HCT116 (cell line): Measurements from ENCODE around the gene YBX3. TPM values are rescaled to one million over a fixed set of nuclear protein-coding genes. Genes with fewer than 3 reads are reported as not detected.

ENCODE experiments used
- ATAC-seq: fragments of 200-7000 bp; cut with Tn5 transposase; 2 replicates; pipeline ENCODE4 v1.9.1; 2020; ENCODE audit warnings: mild to moderate bottlenecking, moderate library complexity
- BruUV-seq: library from RNA; stranded (reverse); fragments of 400-500 nt; replicated peaks from 2 replicates; lab custom pipeline; 2021; lab: Mats Ljungman, UMichigan
- CTCF ChIA-PET: fragments of 300-600 bp; sonication (Branson Sonifier 250); formaldehyde crosslinking; loops from one replicate; lab custom pipeline; 2021; ENCODE audit warnings: antibody characterized with exemption; lab: Charles Lee
- POLR2A ChIA-PET: fragments of 300-600, 350-600 bp; sonication (Branson Sonifier 250); formaldehyde crosslinking; loops from one replicate; lab custom pipeline; 2021; ENCODE audit warnings: antibody characterized with exemption; lab: Charles Lee
- RAD21 ChIA-PET, 2 experiments: fragments of 300-600 bp; sonication (Branson Sonifier 250); formaldehyde crosslinking; loops; one replicate each; lab custom pipeline; 2023; ENCODE audit warnings: low total read pairs in 2 of 2; ENCODE audit not compliant: uncharacterized antibody in 2 of 2, unreplicated experiment in 2 of 2, low non-redundant PET in 1 of 2; lab: Charles Lee
- DNase-seq: peaks from one replicate; pipeline ENCODE4 v3.0.0-alpha.2; 2010; ENCODE audit warnings: low read depth, low spot score
- H2AFZ ChIP-seq: fragments of 200-600 bp; shearing (Covaris generic), sonication (generic); 2 replicates; pipeline ENCODE4 v1.6.1; 2017; ENCODE audit warnings: low read depth, mixed run types, mixed read lengths, antibody characterized with exemption, low read length; ENCODE audit not compliant: poor library complexity, severe bottlenecking
- H3K27ac ChIP-seq: 2 replicates; pipeline ENCODE4 v1.5.1; 2012; ENCODE audit warnings: low read depth, low read length
- H3K27me3 ChIP-seq: fragments of 200-600 bp; sonication (generic); 2 replicates; pipeline ENCODE4 v1.6.1; 2016; ENCODE audit warnings: mixed run types, low read length, mixed read lengths; ENCODE audit not compliant: insufficient read depth
- H3K36me3 ChIP-seq, 2 experiments: fragments of 200-500 bp in 1 of 2; fragments of 200-600 bp in 1 of 2; sonication (Bioruptor generic) in 1 of 2; sonication (generic) in 1 of 2; 2 replicates each; pipeline versions ENCODE4 v1.5.1 to v1.6.1; 2014 to 2016; ENCODE audit warnings: low read length in 2 of 2, inconsistent platforms in 1 of 2, mixed read lengths in 1 of 2, mixed run types in 1 of 2; ENCODE audit not compliant: insufficient read depth in 2 of 2, control insufficient read depth in 1 of 2
- H3K4me1 ChIP-seq, 2 experiments: fragments of 200-600 bp in 1 of 2; sonication (generic) in 1 of 2; 2 replicates each; pipeline versions ENCODE4 v1.5.1 to v1.6.1; 2012 to 2017; ENCODE audit warnings: low read length in 2 of 2, inconsistent platforms in 1 of 2, mild to moderate bottlenecking in 1 of 2, mixed read lengths in 1 of 2, mixed run types in 1 of 2, moderate library complexity in 1 of 2; ENCODE audit not compliant: insufficient read depth in 2 of 2, control insufficient read depth in 1 of 2
- H3K4me2 ChIP-seq: fragments of 200-600 bp; sonication (generic); 2 replicates; pipeline ENCODE4 v1.6.1; 2017; ENCODE audit warnings: mixed run types, low read length, mixed read lengths
- H3K4me3 ChIP-seq, 2 experiments: fragments of 200-600 bp in 1 of 2; sonication (generic) in 1 of 2; replicated peaks in 1 of 2; 2 replicates each; pipeline ENCODE4 v1.5.1; 2011 to 2016; ENCODE audit warnings: low read length in 2 of 2, control low read depth in 1 of 2, low read depth in 1 of 2, mild to moderate bottlenecking in 1 of 2, mixed read lengths in 1 of 2, mixed run types in 1 of 2
- H3K79me2 ChIP-seq: fragments of 200-600 bp; sonication (generic); 2 replicates; pipeline ENCODE4 v1.6.1; 2017; ENCODE audit warnings: mild to moderate bottlenecking, mixed run types, low read length, moderate library complexity, mixed read lengths; ENCODE audit not compliant: insufficient read depth
- H3K9ac ChIP-seq: fragments of 200-600 bp; sonication (generic); 2 replicates; pipeline ENCODE4 v1.6.1; 2016; ENCODE audit warnings: low read length, mixed read lengths
- H3K9me2 ChIP-seq: fragments of 200-600 bp; sonication (generic), shearing (Covaris generic); 2 replicates; pipeline ENCODE4 v1.6.1; 2017; ENCODE audit warnings: mixed run types, mild to moderate bottlenecking, moderate library complexity; ENCODE audit not compliant: insufficient read depth
- H3K9me3 ChIP-seq, 2 experiments: fragments of 200-500 bp in 1 of 2; fragments of 200-600 bp in 1 of 2; sonication (Bioruptor generic) in 1 of 2; sonication (generic) in 1 of 2; 2 replicates each; pipeline ENCODE4 v1.6.1; 2014 to 2017; ENCODE audit warnings: low read length in 2 of 2, mixed read lengths in 2 of 2, inconsistent platforms in 1 of 2, low read depth in 1 of 2, mild to moderate bottlenecking in 1 of 2, mixed run types in 1 of 2, moderate library complexity in 1 of 2; ENCODE audit not compliant: control insufficient read depth in 1 of 2, insufficient read depth in 1 of 2
- H4K20me1 ChIP-seq: fragments of 200-600 bp; sonication (generic), shearing (Covaris generic); 2 replicates; pipeline ENCODE4 v1.6.1; 2017; ENCODE audit warnings: mixed run types, mild to moderate bottlenecking, moderate library complexity; ENCODE audit not compliant: insufficient read depth
- CBX3 ChIP-seq: IDR thresholded peaks from 2 replicates; pipeline ENCODE4 v1.6.1; 2012; ENCODE audit warnings: low read depth
- EGR1 ChIP-seq: IDR thresholded peaks from 2 replicates; pipeline ENCODE4 v1.6.1; 2012; ENCODE audit warnings: low read depth
- JUND ChIP-seq: IDR thresholded peaks from 2 replicates; pipeline ENCODE4 v1.6.1; 2012
- POLR2A ChIP-seq: IDR thresholded peaks from 2 replicates; pipeline ENCODE4 v1.7.0; 2011; ENCODE audit warnings: borderline replicate concordance; ENCODE audit not compliant: insufficient read depth, insufficient read length; ENCODE audit errors: extremely low read depth
- ZBTB33 ChIP-seq: IDR thresholded peaks from 2 replicates; pipeline ENCODE4 v1.6.1; 2011; ENCODE audit warnings: mild to moderate bottlenecking, low read length, moderate library complexity; ENCODE audit not compliant: insufficient replicate concordance; ENCODE audit errors: extremely low read depth
- intact Hi-C: fragments of 100-400 bp; cut with micrococcal nuclease; formaldehyde crosslinking; loops from 2 replicates; pipeline ENCODE4 v1.10.0; 2022
- total RNA-seq: library from RNA; stranded (reverse); gene quantifications from one replicate; pipeline ENCODE4 v1.2.1, GENCODE V29; 2021; ENCODE audit not compliant: unreplicated experiment
- TF ChIP-seq, protein P1 (sequence below): IDR thresholded peaks from 2 replicates; pipeline ENCODE4 v1.6.1; 2012
- TF ChIP-seq, protein P2 (sequence below), 3 experiments: fragments of 200-600 bp in 1 of 3; sonication (generic) in 1 of 3; IDR thresholded peaks in 2 of 3; conservative IDR thresholded peaks in 1 of 3; 2 replicates each; pipeline ENCODE4 v1.5.1; 2012 to 2017; ENCODE audit warnings: low read depth in 2 of 3, low read length in 2 of 3, antibody characterized with exemption in 1 of 3, borderline replicate concordance in 1 of 3, control low read depth in 1 of 3, mild to moderate bottlenecking in 1 of 3, mixed read lengths in 1 of 3, mixed run types in 1 of 3, moderate library complexity in 1 of 3; ENCODE audit not compliant: insufficient read depth in 1 of 3
- TF ChIP-seq, protein P3 (sequence below): IDR thresholded peaks from 2 replicates; pipeline ENCODE4 v1.6.1; 2012; ENCODE audit warnings: low read depth

The YBX3 gene
- total RNA-seq, 1 experiment from 2014 or later, result 419 TPM

GRCh38 chr12:10663869-10664268, 59.3 kb downstream of the YBX3 start:
- ATAC-seq, result no peak
- no TSS peak for BruUV-seq
- no peak overlapping the region for H2AFZ ChIP-seq
- H4K20me1 ChIP-seq, result no peaks in the 10 kb centered on the region
- no peaks in the 10 kb centered on the region for H3K27me3 ChIP-seq
- no peaks in the 10 kb centered on the region for H3K9me2 ChIP-seq
- H3K4me3 ChIP-seq, result no peak overlapping the region
- H3K9ac ChIP-seq, result no peak overlapping the region
- H3K27ac ChIP-seq, result no peak overlapping the region
- H3K9me3 ChIP-seq, result no peaks in the 10 kb centered on the region
- RAD21 ChIA-PET, result no interaction called here
- TF ChIP-seq EGR1, result no peak
- TF ChIP-seq, protein P1, sequence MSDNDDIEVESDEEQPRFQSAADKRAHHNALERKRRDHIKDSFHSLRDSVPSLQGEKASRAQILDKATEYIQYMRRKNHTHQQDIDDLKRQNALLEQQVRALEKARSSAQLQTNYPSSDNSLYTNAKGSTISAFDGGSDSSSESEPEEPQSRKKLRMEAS, result no peak
- no peak for TF ChIP-seq POLR2A
- TF ChIP-seq JUND, result no peak
- TF ChIP-seq, protein P2, sequence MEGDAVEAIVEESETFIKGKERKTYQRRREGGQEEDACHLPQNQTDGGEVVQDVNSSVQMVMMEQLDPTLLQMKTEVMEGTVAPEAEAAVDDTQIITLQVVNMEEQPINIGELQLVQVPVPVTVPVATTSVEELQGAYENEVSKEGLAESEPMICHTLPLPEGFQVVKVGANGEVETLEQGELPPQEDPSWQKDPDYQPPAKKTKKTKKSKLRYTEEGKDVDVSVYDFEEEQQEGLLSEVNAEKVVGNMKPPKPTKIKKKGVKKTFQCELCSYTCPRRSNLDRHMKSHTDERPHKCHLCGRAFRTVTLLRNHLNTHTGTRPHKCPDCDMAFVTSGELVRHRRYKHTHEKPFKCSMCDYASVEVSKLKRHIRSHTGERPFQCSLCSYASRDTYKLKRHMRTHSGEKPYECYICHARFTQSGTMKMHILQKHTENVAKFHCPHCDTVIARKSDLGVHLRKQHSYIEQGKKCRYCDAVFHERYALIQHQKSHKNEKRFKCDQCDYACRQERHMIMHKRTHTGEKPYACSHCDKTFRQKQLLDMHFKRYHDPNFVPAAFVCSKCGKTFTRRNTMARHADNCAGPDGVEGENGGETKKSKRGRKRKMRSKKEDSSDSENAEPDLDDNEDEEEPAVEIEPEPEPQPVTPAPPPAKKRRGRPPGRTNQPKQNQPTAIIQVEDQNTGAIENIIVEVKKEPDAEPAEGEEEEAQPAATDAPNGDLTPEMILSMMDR (IDR thresholded peaks at IDR 0.05 in 2 of 3, conservative IDR thresholded peaks at IDR 0.05 in 1 of 3; ENCODE audit: borderline replicate concordance in 1 of 3, insufficient read depth in 1 of 3, low read depth in 2 of 3, low read length in 2 of 3), result no peak
- TF ChIP-seq CBX3, result no peak
- no peak for TF ChIP-seq ZBTB33
- TF ChIP-seq, protein P3, sequence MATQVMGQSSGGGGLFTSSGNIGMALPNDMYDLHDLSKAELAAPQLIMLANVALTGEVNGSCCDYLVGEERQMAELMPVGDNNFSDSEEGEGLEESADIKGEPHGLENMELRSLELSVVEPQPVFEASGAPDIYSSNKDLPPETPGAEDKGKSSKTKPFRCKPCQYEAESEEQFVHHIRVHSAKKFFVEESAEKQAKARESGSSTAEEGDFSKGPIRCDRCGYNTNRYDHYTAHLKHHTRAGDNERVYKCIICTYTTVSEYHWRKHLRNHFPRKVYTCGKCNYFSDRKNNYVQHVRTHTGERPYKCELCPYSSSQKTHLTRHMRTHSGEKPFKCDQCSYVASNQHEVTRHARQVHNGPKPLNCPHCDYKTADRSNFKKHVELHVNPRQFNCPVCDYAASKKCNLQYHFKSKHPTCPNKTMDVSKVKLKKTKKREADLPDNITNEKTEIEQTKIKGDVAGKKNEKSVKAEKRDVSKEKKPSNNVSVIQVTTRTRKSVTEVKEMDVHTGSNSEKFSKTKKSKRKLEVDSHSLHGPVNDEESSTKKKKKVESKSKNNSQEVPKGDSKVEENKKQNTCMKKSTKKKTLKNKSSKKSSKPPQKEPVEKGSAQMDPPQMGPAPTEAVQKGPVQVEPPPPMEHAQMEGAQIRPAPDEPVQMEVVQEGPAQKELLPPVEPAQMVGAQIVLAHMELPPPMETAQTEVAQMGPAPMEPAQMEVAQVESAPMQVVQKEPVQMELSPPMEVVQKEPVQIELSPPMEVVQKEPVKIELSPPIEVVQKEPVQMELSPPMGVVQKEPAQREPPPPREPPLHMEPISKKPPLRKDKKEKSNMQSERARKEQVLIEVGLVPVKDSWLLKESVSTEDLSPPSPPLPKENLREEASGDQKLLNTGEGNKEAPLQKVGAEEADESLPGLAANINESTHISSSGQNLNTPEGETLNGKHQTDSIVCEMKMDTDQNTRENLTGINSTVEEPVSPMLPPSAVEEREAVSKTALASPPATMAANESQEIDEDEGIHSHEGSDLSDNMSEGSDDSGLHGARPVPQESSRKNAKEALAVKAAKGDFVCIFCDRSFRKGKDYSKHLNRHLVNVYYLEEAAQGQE, result no peak
- H3K79me2 ChIP-seq, result no peaks in the 10 kb centered on the region
- POLR2A ChIA-PET, result no interaction called here
- H3K36me3 ChIP-seq, result no peaks in the 10 kb centered on the region
- no peak overlapping the region for H3K4me2 ChIP-seq
- no peak for DNase-seq
- intact Hi-C loops, result no loop called here
- CTCF ChIA-PET, result no interaction called here
- no peaks in the 10 kb centered on the region for H3K4me1 ChIP-seq
